Mesendoderm (in vitro differentiated cells): Measurements from ENCODE around the gene PLCB4.

Experiments used
- DNase-seq: peaks from one replicate; pipeline ENCODE4 v3.0.0; 2013
- H2AK5ac ChIP-seq: 2 replicates; pipeline ENCODE4 v1.6.1; 2013; ENCODE audit warnings: low read length, inconsistent platforms
- H2BK120ac ChIP-seq: 2 replicates; pipeline ENCODE4 v1.6.1; 2013; ENCODE audit warnings: low read depth, mild to moderate bottlenecking, low read length, moderate library complexity, mixed read lengths
- H2BK15ac ChIP-seq: replicated peaks from 2 replicates; pipeline ENCODE4 v1.6.1; 2013; ENCODE audit warnings: low read depth, mild to moderate bottlenecking, moderate library complexity
- H2BK5ac ChIP-seq: 2 replicates; pipeline ENCODE4 v1.6.1; 2013; ENCODE audit warnings: low read length, inconsistent platforms
- H3K18ac ChIP-seq: 2 replicates; pipeline ENCODE4 v1.6.1; 2013; ENCODE audit warnings: mild to moderate bottlenecking, low read length, mixed read lengths
- H3K23ac ChIP-seq: one replicate; pipeline ENCODE4 v1.6.1; 2013; ENCODE audit warnings: low read length
- H3K27ac ChIP-seq: 2 replicates; pipeline ENCODE4 v1.5.1; 2013; ENCODE audit warnings: low read depth, mild to moderate bottlenecking, inconsistent platforms, low read length, moderate library complexity
- H3K27me3 ChIP-seq: 2 replicates; pipeline ENCODE4 v1.6.1; 2013; ENCODE audit warnings: low read length, control low read depth, mild to moderate bottlenecking, inconsistent platforms; ENCODE audit not compliant: insufficient read depth, poor library complexity
- H3K36me3 ChIP-seq: 2 replicates; pipeline ENCODE4 v1.6.1; 2013; ENCODE audit warnings: low read length, inconsistent platforms; ENCODE audit not compliant: control insufficient read depth, insufficient read depth
- H3K4ac ChIP-seq: one replicate; pipeline ENCODE4 v1.6.1; 2013; ENCODE audit warnings: low read depth, mild to moderate bottlenecking, low read length, moderate library complexity
- H3K4me1 ChIP-seq: 2 replicates; pipeline ENCODE4 v1.6.1; 2013; ENCODE audit warnings: low read depth, low read length, inconsistent platforms; ENCODE audit not compliant: control insufficient read depth
- H3K4me2 ChIP-seq: 2 replicates; pipeline ENCODE4 v1.6.1; 2013; ENCODE audit warnings: low read length
- H3K4me3 ChIP-seq: 2 replicates; pipeline ENCODE4 v1.5.1; 2013; ENCODE audit warnings: mild to moderate bottlenecking, low read length
- H3K56ac ChIP-seq: one replicate; pipeline ENCODE4 v1.6.1; 2013; ENCODE audit warnings: low read length
- H3K79me1 ChIP-seq: 2 replicates; pipeline ENCODE4 v1.6.1; 2013; ENCODE audit warnings: low read length, inconsistent platforms
- H3K79me2 ChIP-seq: 2 replicates; pipeline ENCODE4 v1.6.1; 2013; ENCODE audit warnings: mild to moderate bottlenecking, low read length; ENCODE audit not compliant: control insufficient read depth, insufficient read depth
- H3K9ac ChIP-seq: 2 replicates; pipeline ENCODE4 v1.6.1; 2013; ENCODE audit warnings: low read length, inconsistent platforms
- H4K5ac ChIP-seq: one replicate; pipeline ENCODE4 v1.6.1; 2013; ENCODE audit warnings: low read length
- H4K8ac ChIP-seq: one replicate; pipeline ENCODE4 v1.6.1; 2013; ENCODE audit warnings: low read depth, mild to moderate bottlenecking, control low read depth, low read length, moderate library complexity
- WGBS: extraction: QIAGEN DNeasy Blood & Tissue Kit; methylation state at CpG from one replicate; pipeline ENCODE4 v1.1.7; 2013; ENCODE audit warnings: low lambda C conversion rate, missing lambda C conversion rate; ENCODE audit not compliant: insufficient coverage; ENCODE audit errors: extremely low coverage; 5-methylcytosine and 5-hydroxymethylcytosine counted together

PLCB4 gene

DNA sequence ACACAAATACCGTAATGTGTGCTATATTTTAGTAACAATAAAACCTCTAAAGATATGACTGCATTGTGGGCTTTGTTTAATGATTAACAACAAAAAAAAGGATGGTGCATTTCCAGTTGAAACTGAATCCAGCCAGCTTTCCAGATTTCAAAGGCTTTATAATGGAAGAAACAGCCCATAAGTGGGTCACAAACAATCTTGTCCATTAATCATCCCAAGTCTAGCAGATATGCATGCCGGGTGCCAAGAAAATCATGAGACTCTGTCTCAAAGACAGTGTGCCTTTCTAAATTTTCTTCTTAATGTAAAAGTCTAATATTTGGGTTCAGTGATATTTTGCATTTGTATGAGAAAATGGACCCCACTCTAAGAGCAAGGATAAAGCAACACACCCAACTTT, 424.9 kb downstream of the PLCB4 start:
- no peak overlapping the region for H3K4me2 ChIP-seq
- H4K8ac ChIP-seq, result no peak overlapping the region
- no peaks in the 10 kb centered on the region for H3K4me1 ChIP-seq
- H3K56ac ChIP-seq, result no peak overlapping the region
- H3K4me3 ChIP-seq, result no peak overlapping the region
- H3K18ac ChIP-seq, result no peak overlapping the region
- no peak overlapping the region for H2AK5ac ChIP-seq
- no peak overlapping the region for H3K9ac ChIP-seq
- H3K27me3 ChIP-seq, result no peaks in the 10 kb centered on the region
- H3K79me2 ChIP-seq, result no peaks in the 10 kb centered on the region
- H2BK5ac ChIP-seq, result no peak overlapping the region
- no peak for DNase-seq
- WGBS, result no CpG with 5 or more reads among the region's 2 CpGs
- H3K79me1 ChIP-seq, result no peaks in the 10 kb centered on the region
- H2BK15ac ChIP-seq, result no peak overlapping the region
- no peak overlapping the region for H3K23ac ChIP-seq
- H3K27ac ChIP-seq, result no peak overlapping the region
- H3K36me3 ChIP-seq, result no peaks in the 10 kb centered on the region
- H4K5ac ChIP-seq, result no peak overlapping the region
- H3K4ac ChIP-seq, result no peak overlapping the region
- H2BK120ac ChIP-seq, result no peak overlapping the region

GRCh38 chr20:9495701-9496100, 426.8 kb downstream of the PLCB4 start:
- no peak overlapping the region for H2BK120ac ChIP-seq
- no peak overlapping the region for H3K4me2 ChIP-seq
- no peaks in the 10 kb centered on the region for H3K79me2 ChIP-seq
- no peak overlapping the region for H3K4me3 ChIP-seq
- H3K23ac ChIP-seq, result no peak overlapping the region
- no peak overlapping the region for H4K5ac ChIP-seq
- H2BK15ac ChIP-seq, result no peak overlapping the region
- H3K4ac ChIP-seq, result no peak overlapping the region
- H3K36me3 ChIP-seq, result no peaks in the 10 kb centered on the region
- H2BK5ac ChIP-seq, result no peak overlapping the region
- no peak overlapping the region for H3K18ac ChIP-seq
- no peaks in the 10 kb centered on the region for H3K27me3 ChIP-seq
- no peak overlapping the region for H3K27ac ChIP-seq
- H3K79me1 ChIP-seq, result no peaks in the 10 kb centered on the region
- H3K4me1 ChIP-seq, result no peaks in the 10 kb centered on the region
- no peak overlapping the region for H3K56ac ChIP-seq
- H4K8ac ChIP-seq, result no peak overlapping the region
- H3K9ac ChIP-seq, result no peak overlapping the region
- no CpG with 5 or more reads among the region's 2 CpGs for WGBS
- no peak overlapping the region for H2AK5ac ChIP-seq
- DNase-seq, result no peak

- no peaks in the 10 kb centered on the region for H3K79me2 ChIP-seq
Observed at GRCh38 chr20:9496155-9496554, 427.3 kb downstream of the PLCB4 start.

DNA sequence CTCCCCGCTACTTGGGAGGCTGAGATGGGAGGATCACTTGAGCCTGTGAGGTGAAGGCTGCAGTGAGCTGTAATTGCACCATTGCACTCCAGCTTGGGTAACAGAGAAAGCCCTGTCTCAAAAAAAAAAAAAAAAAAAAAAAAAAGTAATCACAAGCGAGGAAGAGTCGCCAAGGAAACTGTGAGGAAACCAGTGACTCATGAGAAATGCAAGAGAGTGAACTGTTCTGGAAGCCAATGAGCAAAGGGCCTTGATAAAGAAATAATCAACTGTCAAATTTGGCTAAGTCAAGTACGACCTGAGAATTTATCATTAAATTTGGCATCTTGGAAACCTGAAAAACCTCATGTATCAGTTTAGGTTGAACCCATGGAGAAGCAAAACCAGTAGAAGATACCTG, 429.4 kb downstream of the PLCB4 start:
- Histone ChIP-seq H3K27me3 (no peaks in the 10 kb centered on the region), H2AK5ac (no peak overlapping the region), H3K4me2 (no peak overlapping the region), H3K56ac (no peak overlapping the region), H3K79me2 (no peaks in the 10 kb centered on the region), H3K27ac (no peak overlapping the region), H3K4me1 (no peaks in the 10 kb centered on the region), H4K8ac (no peak overlapping the region), H3K23ac (no peak overlapping the region), H2BK15ac (no peak overlapping the region), H3K36me3 (no peaks in the 10 kb centered on the region), H3K9ac (no peak overlapping the region), H3K4me3 (no peak overlapping the region), H3K79me1 (no peaks in the 10 kb centered on the region), H4K5ac (no peak overlapping the region), H2BK120ac (no peak overlapping the region), H2BK5ac (no peak overlapping the region), H3K4ac (no peak overlapping the region), H3K18ac (no peak overlapping the region)
- WGBS, result no CpG with 5 or more reads among the region's 4 CpGs
- no peak for DNase-seq

More at GRCh38 chr20:9496155-9496554, 427.3 kb downstream of the PLCB4 start:
- no peak overlapping the region for H3K18ac ChIP-seq
- no peak overlapping the region for H3K4me2 ChIP-seq
- H3K4ac ChIP-seq, result no peak overlapping the region
- H2BK15ac ChIP-seq, result no peak overlapping the region
- H4K5ac ChIP-seq, result no peak overlapping the region
- no peaks in the 10 kb centered on the region for H3K4me1 ChIP-seq
- H4K8ac ChIP-seq, result no peak overlapping the region
- no peak overlapping the region for H2BK120ac ChIP-seq
- H3K23ac ChIP-seq, result no peak overlapping the region
- H3K9ac ChIP-seq, result no peak overlapping the region
- H3K4me3 ChIP-seq, result no peak overlapping the region
- no peak for DNase-seq
- H3K56ac ChIP-seq, result no peak overlapping the region
- no peaks in the 10 kb centered on the region for H3K27me3 ChIP-seq
- no peak overlapping the region for H2AK5ac ChIP-seq
- WGBS, result no CpG with 5 or more reads among the region's 3 CpGs
- no peaks in the 10 kb centered on the region for H3K36me3 ChIP-seq
- no peak overlapping the region for H3K27ac ChIP-seq
- no peak overlapping the region for H2BK5ac ChIP-seq
- H3K79me1 ChIP-seq, result no peaks in the 10 kb centered on the region

DNA sequence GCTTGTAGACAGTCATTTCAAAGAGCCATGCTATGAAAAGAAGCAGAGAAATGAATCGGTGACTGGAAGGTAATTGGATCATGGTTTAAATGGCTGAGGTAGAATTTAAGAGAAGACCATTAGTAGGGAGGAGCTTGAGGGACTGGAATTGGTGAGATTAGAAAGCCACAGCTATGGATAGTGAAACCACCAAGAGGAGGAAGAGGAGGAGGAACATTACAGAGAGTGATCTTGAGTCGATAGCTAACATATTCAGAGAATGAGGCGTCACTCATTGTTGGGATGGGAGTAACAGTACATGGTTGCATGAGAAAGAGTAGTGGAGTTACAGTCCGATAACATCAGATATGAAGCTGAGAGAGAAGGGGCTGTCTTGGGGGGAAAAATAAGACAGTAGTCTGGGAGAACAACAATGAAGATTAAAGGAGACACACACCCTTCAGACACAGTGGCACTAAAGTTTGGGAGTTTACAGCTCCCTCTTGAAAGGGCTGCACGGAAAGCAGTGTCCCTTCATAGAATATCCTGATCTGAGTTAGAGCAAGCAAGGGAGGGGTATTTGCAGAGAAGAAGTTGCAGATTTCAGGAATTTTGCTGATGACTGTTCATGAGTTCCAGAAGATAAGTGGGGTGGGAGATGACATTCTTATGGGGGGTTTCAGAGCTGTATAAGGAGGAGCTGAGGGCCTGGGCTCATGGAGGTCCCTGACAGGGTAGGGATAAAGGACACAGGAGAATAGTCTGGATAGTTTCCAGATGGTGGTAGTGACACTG, 430.4 kb downstream of the PLCB4 start:
- H3K4me3 ChIP-seq, result no peak overlapping the region
- no peak overlapping the region for H3K9ac ChIP-seq
- no peaks in the 10 kb centered on the region for H3K79me1 ChIP-seq
- H3K4me1 ChIP-seq, result no peaks in the 10 kb centered on the region
- DNase-seq, result no peak
- H4K8ac ChIP-seq, result no peak overlapping the region
- no peak overlapping the region for H2BK5ac ChIP-seq
- no peak overlapping the region for H2BK120ac ChIP-seq
- H3K79me2 ChIP-seq, result no peaks in the 10 kb centered on the region
- H2AK5ac ChIP-seq, result no peak overlapping the region
- no peak overlapping the region for H4K5ac ChIP-seq
- H2BK15ac ChIP-seq, result no peak overlapping the region
- H3K27ac ChIP-seq, result no peak overlapping the region
- H3K23ac ChIP-seq, result no peak overlapping the region
- no CpG with 5 or more reads among the region's 5 CpGs for WGBS
- H3K18ac ChIP-seq, result no peak overlapping the region
- no peak overlapping the region for H3K56ac ChIP-seq
- H3K4ac ChIP-seq, result no peak overlapping the region
- H3K4me2 ChIP-seq, result no peak overlapping the region
- H3K27me3 ChIP-seq, result no peaks in the 10 kb centered on the region
- no peaks in the 10 kb centered on the region for H3K36me3 ChIP-seq

DNA sequence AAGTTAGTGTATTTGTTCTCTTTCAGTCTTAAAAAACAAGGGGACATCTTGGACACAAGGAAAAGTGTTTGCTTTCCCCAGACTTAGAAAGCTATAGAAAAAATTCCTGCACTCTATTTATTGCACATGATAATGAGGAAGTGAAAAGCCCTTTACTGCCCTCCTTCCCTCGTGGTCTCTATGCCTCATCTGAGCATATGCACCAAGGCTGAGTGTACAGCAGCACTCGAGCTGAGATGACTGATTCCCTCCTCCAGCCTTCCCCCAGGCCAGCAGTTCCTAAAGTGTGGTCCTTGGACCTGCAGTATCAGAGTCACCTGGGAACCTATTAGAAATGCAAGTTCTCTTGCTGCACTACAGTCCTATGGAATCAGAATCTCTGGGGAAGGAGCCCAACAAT, 431.2 kb downstream of the PLCB4 start:
- H3K23ac ChIP-seq, result no peak overlapping the region
- H3K18ac ChIP-seq, result no peak overlapping the region
- no peaks in the 10 kb centered on the region for H3K79me2 ChIP-seq
- no peak overlapping the region for H2BK15ac ChIP-seq
- H3K36me3 ChIP-seq, result no peaks in the 10 kb centered on the region
- no peaks in the 10 kb centered on the region for H3K79me1 ChIP-seq
- no CpG with 5 or more reads among the region's 2 CpGs for WGBS
- no peak overlapping the region for H2BK5ac ChIP-seq
- no peak for DNase-seq
- no peak overlapping the region for H4K8ac ChIP-seq
- H3K27ac ChIP-seq, result no peak overlapping the region
- H3K4ac ChIP-seq, result no peak overlapping the region
- H2AK5ac ChIP-seq, result no peak overlapping the region
- H2BK120ac ChIP-seq, result no peak overlapping the region
- H4K5ac ChIP-seq, result no peak overlapping the region
- no peaks in the 10 kb centered on the region for H3K4me1 ChIP-seq
- no peak overlapping the region for H3K9ac ChIP-seq
- no peak overlapping the region for H3K4me2 ChIP-seq
- peaks cover under 1% of the 10 kb centered on the region for H3K27me3 ChIP-seq
- H3K4me3 ChIP-seq, result no peak overlapping the region
- no peak overlapping the region for H3K56ac ChIP-seq
